GM08714 (cell line): ENCODE measurements around the gene AMER1.
A peak's percentile ranks its signal among the peaks of the same experiment; 100 is the strongest.
"Not testable (repeated sequence)": the region's sequence is repeated elsewhere in the genome, so short reads cannot be mapped to it uniquely, and the experiment has no call there.

Experiments used
- H3K4me3 ChIP-seq: fragments of 200-500 bp; sonication (Bioruptor generic); 2 replicates; pipeline ENCODE4 v1.5.1; 2014; ENCODE audit warnings: mild to moderate bottlenecking, low read length, inconsistent platforms
- ZNF274 ChIP-seq: IDR thresholded peaks from 2 replicates; pipeline ENCODE4 v1.6.1; 2012; ENCODE audit warnings: mild to moderate bottlenecking, low read depth, low read length

AMER1 gene

GRCh38 chrX:64205441-64205734, at the start of gene AMER1:
Gene AMER1 (minus strand): TSS chrX:64205708. CDS start chrX:64193286, 12,422 bp downstream.
- H3K4me3 ChIP-seq: peak within 1 kb of the TSS; percentile 60; the same call in 1 of the 2 replicates
- no peak for TF ChIP-seq ZNF274

- TF ChIP-seq ZNF274: no peak
- H3K4me3 ChIP-seq: no peak within 1 kb of the TSS
These were observed 24.8 kb upstream of the AMER1 start, which contains the start of gene ASB12 for GRCh38 chrX:64230123-64230970. Gene ASB12 (minus strand): TSS chrX:64230607. CDS start chrX:64225650, 4,957 bp downstream.

DNA sequence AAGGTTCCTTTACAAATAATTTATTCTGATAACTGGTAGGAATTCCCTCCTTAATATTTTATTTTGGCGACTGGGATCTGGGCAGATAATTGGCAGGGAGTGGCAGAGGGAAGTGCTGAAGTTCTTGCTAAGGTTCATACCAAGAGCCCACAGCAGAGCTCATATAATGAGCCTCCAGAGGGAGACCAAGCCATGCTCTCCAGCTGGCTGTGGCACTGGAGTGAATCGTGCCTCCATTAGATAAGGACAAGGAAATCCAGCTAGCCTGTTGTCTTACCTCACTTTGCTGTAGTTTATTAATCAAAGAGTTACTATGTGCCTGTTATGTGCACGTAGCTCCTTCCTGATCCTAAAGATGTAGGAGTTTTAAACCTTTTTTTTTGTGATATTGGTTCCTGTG, 23.6 kb upstream of the AMER1 start:
- TF ChIP-seq ZNF274: no peak
- H3K4me3 ChIP-seq: no peak overlapping the region

GRCh38 chrX:64218023-64218422, 12.5 kb upstream of the AMER1 start:
- no peak for TF ChIP-seq ZNF274

GRCh38 chrX:64213989-64214388, 8.5 kb upstream of the AMER1 start:
- not testable (repeated sequence) for H3K4me3 ChIP-seq

More at GRCh38 chrX:64218023-64218422, 12.5 kb upstream of the AMER1 start:
- H3K4me3 ChIP-seq: no peak overlapping the region

DNA sequence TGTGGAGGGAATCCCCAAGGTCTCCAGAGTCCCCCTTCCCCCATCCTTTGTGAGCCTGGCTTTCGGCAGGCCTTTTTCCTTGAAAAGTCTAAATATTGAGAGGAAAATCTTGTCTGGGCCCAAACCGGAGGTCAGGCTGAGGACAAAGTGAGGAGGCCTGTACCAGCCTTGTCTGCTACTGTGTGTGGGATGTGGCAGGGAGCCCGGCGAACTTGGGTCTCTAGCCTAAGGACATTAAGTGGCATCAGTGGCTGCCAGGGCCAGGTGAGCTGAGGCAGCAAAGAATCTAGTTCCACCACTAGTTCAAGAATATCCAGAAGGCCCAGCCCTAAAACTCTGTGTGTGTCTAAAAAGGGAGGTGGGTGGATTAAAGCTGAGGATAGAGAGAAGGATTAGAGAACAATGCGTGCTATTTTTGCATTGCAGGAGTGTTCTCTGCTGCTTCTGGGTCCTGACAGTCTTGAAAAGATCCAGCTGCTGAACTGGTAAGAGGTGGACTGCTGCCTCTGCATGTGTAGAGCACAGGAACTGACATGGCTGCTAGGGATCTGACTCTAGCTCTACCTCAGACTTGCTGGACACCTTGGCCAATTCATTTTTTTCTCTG, 1.2 kb upstream of the AMER1 start:
- H3K4me3 ChIP-seq: peak overlapping the region; percentile 46; the same call in 1 of the 2 replicates
- TF ChIP-seq ZNF274: no peak

DNA sequence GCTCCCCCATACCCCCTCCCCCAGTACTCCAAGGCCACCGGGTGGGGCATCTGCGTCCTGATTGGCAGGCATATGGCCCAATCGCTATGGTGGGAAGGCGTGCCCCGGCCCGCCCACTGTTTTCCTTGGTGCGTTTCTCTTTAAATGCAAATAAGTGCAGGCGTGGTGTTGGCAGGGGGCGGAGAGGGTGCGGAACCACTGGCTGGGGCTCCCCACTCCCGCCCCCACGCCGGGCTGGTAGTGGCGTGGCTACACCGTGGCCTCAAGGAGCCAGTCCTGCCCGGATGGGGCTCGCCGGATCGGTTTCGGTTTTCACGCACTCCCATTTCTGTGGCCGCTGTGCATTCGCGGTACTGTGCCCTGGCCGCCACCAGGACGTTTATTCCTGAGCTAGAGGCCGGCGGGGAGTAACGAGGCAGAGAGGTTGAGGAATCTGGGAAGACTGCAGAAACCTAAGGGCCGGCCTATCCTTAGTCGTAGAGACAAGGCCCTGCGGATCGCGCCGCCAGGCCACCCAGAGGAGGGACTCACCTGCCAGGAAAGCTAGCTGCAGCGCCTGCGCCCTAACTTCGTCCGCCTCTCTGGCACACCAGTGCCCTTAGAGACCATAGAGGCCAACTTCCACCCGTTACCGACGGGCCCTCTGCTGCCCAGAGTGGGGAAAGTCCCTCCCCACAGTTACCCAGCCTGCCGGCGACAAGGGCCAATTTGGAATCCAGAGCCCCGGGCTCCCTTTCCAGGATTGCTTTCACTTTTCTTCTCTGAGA, 410 bp upstream of the AMER1 start:
- TF ChIP-seq ZNF274: no peak
- H3K4me3 ChIP-seq: peak overlapping the region; percentile 60; the same call in 1 of the 2 replicates

- peak overlapping the region; percentile 60; the same call in 1 of the 2 replicates for H3K4me3 ChIP-seq
- no peak for TF ChIP-seq ZNF274
These were observed 637 bp downstream of the AMER1 start for GRCh38 chrX:64204701-64205440.

DNA sequence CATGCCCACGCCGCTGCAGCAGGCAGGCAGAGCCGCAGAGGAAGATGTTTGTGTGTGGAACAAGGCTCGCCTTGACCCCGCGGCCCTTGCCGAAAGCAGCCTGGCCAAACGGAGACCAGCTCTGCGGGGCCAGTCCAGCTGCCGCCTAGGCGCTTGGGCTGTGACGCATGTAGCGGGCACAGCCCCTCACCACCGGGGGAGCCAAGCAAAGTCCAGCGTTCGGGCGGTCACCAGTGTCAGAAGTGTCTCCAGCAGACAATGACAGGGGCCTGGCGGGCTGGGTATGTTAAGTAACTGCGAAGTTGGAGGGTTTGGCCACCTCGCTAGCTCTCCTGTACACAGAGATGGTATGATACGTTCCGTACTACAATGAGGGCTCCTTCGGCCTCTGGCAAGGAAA, 1.3 kb downstream of the AMER1 start:
- no peak for TF ChIP-seq ZNF274
- peak overlapping the region; percentile 60; the same call in 1 of the 2 replicates for H3K4me3 ChIP-seq

DNA sequence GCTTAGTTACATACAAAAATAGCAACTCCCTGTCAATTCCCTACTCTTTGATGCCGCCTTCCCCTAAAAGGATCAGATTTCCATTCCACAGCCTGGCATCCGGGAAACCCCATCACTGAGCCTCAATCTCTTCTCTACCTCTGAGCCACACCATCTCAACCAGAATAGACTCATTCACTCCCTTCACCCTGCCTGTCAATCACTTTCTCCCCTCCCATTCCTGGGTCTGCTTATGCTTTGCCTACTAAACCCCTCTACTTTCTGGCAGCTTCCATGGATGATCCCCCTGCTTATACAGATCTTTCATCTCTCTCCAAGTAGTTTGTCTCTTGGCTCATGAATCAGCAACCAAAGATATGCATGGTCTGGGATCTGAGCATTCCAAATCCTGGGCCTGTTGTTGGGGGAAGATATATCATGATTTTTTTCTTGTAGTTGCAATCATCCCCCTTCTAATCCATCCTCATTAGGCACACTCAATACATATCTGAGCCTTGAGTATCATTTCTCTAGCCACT, 2.6 kb downstream of the AMER1 start:
- H3K4me3 ChIP-seq: no peak overlapping the region
- no peak for TF ChIP-seq ZNF274

DNA sequence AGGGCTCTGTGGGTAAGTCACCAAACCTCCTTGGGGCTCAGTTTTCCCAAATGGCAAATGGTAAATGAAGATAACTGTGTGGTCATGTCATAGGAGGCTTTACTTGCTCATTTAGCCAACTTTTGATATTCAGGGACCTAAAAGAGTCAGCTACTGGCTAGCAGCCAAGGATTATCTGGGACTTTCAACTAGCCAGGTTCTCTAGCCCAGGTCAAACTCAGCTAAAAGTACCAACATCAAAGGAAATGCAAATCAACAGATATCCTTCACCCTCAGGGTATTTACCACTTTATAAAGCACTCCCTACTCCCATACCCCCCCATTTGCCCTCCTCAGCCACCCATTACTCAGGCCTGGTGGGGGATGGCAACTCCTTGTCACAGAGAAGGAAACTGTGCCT, 7.5 kb downstream of the AMER1 start:
- no peak overlapping the region for H3K4me3 ChIP-seq
- TF ChIP-seq ZNF274: no peak

DNA sequence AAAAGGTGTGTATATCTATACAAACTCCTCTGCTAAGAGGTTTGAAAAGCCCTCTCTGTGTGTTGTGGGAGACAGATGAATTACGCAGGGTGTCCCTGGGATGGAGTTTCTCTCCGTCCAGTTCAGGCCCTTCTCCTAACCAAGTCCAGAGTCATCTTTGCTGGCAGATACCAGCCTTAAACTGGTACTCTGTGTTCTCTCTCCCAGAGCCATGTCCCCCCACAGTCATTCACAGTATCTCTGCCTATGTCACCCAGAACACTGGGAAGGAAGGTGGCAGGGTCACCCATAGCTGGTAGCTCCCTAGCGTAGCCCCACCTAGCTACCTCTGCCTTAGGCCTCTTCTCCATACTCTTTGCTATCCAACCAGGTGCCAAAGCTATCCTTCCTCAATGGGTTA, 8.9 kb downstream of the AMER1 start:
- no peak for TF ChIP-seq ZNF274
- H3K4me3 ChIP-seq: no peak overlapping the region

DNA sequence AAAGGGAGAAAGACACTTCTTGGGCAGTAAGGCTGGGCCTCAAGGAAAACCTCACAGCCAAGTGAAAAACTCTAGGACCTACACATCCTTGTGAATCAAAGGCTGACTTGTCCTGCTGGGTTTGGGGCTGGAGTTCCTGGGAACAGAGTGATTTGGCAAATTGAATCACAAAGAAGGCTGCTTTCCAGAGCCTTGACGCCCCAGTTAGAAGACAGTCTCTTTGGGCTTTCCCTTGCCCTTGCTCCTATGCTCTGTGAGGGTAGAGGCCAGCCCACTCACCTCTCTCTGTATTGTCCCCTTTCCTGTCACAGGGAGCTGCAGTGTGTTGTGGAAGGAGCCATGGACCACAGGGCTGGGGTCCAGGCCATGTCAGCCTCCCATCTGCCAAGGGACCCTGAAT, 9.6 kb downstream of the AMER1 start:
- TF ChIP-seq ZNF274: no peak

DNA sequence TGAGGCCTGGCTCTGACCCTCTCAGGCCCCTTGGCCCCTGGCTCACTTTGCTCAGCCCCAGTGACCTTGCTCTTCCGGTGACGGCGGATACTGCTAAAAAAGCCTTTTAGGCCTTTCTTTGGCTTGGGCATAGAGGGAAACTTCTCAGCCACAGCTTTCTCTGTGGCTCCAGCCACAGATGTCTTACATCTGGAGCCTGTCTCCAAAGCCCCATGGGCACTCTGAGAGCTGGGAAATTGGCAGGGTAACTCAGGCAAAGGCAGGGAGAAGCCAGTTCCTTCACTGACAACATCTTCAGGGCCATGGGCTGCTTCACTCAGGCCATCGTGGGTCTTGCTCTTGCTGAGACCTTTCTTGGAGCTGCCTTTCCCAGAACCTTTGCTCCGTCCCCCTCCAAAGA, 12.8 kb downstream of the AMER1 start:
- TF ChIP-seq ZNF274: no peak

More for the DNA sequence above, 9.6 kb downstream of the AMER1 start:
- no peak overlapping the region for H3K4me3 ChIP-seq

More for the DNA sequence above, 12.8 kb downstream of the AMER1 start:
- no peak overlapping the region for H3K4me3 ChIP-seq
